NCI-H748 (cell line): ENCODE results near the gene CD86.

Experiments used
- DNase-seq: peaks from one replicate; lab custom pipeline; 2025; ENCODE audit not compliant: unreplicated experiment; lab: John Stamatoyannopoulos, UW

The CD86 gene

DNA sequence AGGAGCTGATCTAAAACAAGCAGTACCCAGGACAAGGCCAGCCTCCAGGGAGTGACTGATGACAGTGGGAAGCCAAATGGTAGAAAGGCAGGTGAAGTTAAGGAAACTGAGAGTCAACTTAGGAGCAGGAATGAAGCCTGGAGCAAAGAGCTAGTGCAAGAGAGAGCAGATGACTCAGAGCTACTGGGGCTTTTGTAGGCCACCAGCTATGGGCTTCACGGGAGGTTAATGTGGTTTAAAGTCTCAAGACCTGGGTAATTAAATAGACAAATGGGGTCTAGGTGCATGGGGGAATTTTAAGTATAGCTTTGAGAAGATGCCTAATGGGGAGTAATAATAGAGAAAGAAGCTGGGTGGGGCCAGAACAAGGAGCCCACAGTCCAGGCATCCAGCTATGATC, 3.1 kb downstream of the CD86 start:
- DNase-seq, result no peak

DNA sequence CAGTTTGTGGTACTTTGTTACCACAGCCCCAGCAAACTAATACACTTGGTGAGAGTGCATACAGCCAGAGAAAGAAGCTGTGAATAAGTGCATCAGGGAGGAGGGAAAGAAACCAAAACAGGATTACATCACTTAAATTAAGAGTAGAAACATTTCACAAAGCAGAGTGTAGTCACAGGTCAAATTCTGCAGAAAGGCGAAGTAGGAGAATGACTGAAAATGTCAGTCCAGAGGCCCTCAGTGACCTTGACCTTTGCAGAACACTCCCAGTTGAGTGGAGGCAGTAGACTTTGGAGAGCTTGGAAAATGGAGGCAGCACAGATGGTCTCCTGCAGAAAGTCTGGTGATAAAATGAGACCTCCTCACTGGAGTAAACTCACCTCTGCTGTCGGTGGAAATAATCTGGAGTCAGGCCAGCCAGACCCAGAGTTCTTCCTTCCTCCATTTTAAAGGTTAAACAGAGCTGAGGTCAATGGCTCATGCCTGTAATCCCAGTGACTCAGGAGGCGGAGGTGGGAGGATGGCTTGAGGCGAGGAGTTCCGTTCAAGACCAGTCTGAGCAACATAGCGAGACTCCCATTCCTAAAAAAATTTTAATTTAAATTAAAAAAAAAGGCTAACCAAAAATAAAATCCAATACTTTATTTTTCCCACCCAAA, 5.0 kb downstream of the CD86 start:
- DNase-seq, result no peak

- no peak for DNase-seq
Observed at GRCh38 chr3:122063908-122064307, 8.7 kb downstream of the CD86 start.

- DNase-seq, result no peak
Observed at GRCh38 chr3:122064326-122064725, 9.2 kb downstream of the CD86 start.

DNA sequence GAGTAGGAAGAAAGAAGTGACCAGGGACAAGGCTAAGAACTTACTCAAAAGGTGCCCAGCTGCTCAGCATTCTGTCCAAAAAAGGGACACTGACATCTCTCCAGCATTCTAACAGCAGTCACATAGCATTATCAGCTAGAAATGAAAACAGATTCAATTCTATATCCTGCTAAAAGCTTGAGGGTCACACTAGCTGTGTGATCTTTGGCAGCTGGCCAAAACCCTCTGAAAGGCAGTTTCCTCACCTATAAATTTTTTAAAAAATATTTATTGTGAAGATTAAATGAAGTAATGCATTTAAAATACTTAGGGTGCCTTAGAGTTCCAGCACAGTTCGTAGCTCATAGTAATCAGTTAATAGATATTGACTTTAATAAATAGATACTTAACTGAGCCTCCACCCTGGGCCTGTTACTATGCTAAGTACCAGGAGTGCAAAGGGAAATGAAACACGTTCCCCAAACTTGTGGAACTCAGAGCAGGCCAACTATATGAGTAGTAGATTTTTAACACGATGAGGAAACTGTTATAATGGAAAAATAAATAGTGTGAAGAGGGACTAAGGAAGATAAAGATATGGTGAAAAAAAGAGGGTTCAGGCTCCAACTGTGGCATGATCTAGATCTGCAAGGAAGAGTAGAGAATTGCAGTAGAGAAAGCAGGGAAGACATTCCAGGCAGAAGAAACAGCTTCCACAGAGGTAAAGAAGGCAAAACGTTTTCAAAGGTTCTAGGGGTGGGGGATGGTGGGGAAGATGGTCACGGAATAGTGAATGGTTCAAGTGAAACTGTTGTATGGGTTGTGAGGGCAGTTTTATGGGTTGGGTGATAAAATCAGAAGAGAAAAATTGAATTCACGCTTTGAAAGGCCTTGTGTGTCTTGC, 11.4 kb downstream of the CD86 start:
- DNase-seq, result peak; percentile 2

- no peak for DNase-seq
Observed at GRCh38 chr3:122067214-122067550, 12.0 kb downstream of the CD86 start.

DNA sequence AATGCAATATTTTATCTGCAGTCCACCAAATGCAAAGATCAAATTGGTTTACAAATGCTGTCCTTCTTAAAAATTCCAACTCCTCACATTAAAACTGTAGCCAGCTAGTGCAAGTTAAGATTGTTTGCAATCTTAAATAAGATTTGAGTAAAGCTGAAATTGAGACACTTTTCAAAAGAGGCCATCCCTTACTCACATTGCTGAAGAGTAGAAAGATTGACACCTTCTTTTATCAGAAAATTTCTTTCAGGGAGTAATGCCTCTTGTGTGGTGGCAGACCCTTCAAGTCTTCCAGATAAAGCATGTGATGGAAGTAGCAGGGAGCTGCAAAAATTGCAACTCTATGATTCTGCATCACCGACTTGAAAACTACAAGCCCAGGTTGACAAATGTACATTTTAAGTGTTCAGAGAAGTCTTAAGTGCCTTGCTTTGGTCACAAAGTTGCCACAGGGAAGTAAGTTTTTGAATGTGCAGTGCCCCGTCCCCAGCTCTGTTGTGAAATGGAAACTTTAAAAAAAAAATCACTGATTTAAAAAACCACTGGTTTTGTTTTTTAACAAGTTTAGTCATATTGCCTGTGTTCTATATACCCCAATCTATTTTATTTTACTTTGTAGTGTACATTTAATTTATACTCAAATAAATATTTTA, 12.6 kb downstream of the CD86 start:
- no peak for DNase-seq

GRCh38 chr3:122074621-122075265, 19.6 kb downstream of the CD86 start:
- DNase-seq, result no peak

- no peak for DNase-seq
Observed at GRCh38 chr3:122076491-122077292, 21.5 kb downstream of the CD86 start.

- no peak for DNase-seq
Observed at GRCh38 chr3:122077293-122078234, 22.4 kb downstream of the CD86 start.

DNA sequence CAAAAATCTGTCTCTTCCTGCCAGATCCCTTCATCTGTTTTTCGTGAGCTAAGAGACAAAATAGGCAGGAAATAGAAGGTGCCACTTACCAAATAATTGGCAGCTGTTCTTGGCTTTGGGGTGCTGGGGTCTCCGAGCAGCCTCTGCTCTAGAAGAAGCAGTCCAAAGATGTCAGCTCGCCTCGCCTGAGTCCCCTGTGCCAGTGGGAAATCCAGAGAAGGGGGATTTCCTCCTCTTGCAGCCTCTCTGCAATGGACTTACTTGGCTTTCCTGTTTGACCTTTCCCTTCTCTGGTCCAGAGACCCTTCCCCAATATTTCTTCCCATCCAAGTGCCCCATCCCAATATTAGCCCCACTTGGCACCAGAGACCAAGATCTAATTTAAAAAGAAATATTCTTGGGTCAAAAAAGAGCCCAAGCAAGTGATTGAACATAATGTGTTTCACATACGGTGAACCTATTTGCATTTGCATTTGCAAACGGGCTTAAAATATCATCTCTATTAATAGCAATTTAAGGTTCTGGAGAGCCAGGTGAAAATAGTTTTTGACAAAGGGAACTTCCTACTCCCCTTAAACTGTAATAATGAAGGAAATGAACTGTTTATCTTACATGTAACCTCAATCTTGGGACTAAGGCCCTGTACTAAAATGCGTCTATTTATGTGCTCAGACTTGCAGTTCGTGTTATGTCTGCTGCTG, 23.2 kb downstream of the CD86 start:
- DNase-seq, result no peak

GRCh38 chr3:122079524-122080206, 24.5 kb downstream of the CD86 start:
- DNase-seq, result no peak

DNA sequence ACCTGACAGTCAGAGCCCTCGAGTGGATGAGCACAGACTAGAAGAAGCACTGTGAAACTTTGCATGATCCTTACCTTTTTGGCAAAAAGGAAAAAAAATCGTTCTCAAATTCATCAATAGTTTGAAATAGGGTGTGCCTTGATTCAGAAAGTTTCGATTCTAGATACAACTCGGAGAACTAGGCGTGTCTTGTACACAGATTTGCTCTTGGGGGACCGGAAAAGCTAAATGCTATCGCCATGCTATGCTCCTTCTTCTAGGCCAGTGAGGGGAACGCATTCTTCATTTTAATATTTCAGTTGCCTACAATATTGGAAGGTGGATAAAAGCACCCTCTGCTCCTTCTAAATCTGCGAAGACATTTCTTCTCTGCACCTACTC, 25.0 kb downstream of the CD86 start:
- no peak for DNase-seq

DNA sequence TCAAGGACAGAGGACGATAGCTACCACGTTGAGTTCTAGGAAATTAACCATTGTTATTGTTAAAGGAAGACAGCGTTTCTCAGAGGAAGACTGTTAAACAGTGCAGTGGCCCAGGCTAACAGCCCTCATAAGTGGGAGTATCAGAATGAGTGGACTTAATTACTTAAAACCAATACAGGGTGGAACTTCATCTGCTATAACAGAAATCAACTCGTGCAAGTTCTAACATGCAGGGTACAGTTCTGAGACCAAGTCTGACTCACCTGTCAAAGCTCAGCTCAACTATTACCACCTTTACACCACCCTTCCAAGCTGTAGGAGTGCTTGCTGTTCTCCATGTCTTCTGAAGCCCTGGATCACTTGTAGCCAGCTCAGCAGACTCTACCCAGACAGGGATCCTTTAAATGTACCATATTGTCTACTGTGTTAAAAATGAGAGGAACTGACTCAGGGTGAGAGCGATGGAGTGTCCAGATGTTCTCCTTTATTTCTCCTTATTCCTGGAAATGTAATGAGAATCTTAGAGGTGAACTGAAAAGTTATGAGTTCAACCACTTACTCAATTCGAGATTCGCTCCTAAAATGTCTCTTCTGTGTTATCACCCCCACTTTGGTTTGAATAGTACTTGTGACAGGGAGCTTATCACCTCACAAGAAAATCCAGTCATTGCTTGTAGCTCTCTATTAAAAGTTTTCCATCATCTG, 26.5 kb downstream of the CD86 start:
- DNase-seq, result no peak

DNA sequence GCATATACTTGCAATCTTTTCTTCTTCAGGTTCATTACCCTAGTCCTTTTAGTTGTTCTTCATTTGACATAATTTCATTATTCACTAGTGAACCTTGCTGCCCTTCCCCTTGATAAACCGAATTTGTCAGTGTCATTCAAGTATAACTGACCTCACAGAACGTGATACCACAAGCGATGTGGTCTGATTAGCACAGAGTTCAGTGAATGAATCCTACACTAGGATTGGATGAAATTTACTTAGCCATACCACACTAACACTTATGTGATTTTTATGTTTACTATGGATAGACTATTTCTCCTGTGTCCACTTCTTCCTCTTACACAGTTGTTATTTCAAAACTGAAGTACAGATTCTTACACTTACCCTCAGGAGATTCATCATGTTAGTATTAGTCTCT, 27.2 kb downstream of the CD86 start:
- DNase-seq, result no peak

- no peak for DNase-seq
Observed at GRCh38 chr3:122084799-122085198, 29.6 kb downstream of the CD86 start.

- DNase-seq, result no peak
Observed at GRCh38 chr3:122085673-122086072, 30.5 kb downstream of the CD86 start.

GRCh38 chr3:122088531-122088930, 33.4 kb downstream of the CD86 start:
- DNase-seq, result no peak
